B cell (primary cell): Measurements from ENCODE around the gene ARHGAP36.

Source experiments
- EZH2 ChIP-seq: IDR thresholded peaks from 2 replicates; pipeline ENCODE4 v1.6.1; 2012; ENCODE audit warnings: borderline replicate concordance, low read depth, mild to moderate bottlenecking, moderate library complexity, low read length; ENCODE audit not compliant: insufficient read depth, poor library complexity, severe bottlenecking
- TF ChIP-seq, protein P1 (sequence below): fragments of 200-600 bp; IDR thresholded peaks from one replicate; pipeline ENCODE4 v1.8.0; 2022; ENCODE audit warnings: antibody characterized with exemption, mild to moderate bottlenecking

DNA sequence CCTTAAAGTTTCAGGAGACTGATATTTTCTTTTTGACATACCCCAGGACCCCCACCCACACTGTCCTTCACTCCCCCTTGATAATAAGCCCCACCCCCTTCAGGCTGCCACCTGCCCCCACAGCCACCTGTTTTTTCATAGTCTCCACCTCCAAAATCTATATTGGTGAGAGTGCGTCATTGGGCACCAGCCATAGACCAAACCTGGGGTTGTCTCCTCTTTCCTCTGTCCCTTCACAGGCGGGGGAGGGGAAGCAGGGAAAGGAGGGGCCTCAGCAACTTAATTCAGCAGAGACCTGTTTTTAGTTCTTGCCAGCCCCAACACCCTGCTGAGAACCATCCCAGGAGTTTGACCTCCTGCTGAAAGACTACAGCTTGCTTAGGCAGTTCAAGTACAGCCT lies 1.1 kb downstream of the ARHGAP36 start:
- TF ChIP-seq, protein P1, sequence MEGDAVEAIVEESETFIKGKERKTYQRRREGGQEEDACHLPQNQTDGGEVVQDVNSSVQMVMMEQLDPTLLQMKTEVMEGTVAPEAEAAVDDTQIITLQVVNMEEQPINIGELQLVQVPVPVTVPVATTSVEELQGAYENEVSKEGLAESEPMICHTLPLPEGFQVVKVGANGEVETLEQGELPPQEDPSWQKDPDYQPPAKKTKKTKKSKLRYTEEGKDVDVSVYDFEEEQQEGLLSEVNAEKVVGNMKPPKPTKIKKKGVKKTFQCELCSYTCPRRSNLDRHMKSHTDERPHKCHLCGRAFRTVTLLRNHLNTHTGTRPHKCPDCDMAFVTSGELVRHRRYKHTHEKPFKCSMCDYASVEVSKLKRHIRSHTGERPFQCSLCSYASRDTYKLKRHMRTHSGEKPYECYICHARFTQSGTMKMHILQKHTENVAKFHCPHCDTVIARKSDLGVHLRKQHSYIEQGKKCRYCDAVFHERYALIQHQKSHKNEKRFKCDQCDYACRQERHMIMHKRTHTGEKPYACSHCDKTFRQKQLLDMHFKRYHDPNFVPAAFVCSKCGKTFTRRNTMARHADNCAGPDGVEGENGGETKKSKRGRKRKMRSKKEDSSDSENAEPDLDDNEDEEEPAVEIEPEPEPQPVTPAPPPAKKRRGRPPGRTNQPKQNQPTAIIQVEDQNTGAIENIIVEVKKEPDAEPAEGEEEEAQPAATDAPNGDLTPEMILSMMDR: no peak
- TF ChIP-seq EZH2: no peak
